Endothelial cell of umbilical vein (primary cell): ENCODE measurements around the gene KRT38. TPM values are rescaled to one million over a fixed set of nuclear protein-coding genes. Genes with fewer than 3 reads are reported as not detected.

Experiments
- BruUV-seq: library from RNA; stranded (reverse); fragments of 400-500 nt; replicated peaks from 2 replicates; lab custom pipeline; 2021; lab: Mats Ljungman, UMichigan
- CTCF ChIA-PET: fragments of 300-600, 350-600 bp; sonication (Branson Sonifier 250); formaldehyde crosslinking; loops from one replicate; lab custom pipeline; 2021; ENCODE audit warnings: antibody characterized with exemption, inconsistent platforms; lab: Charles Lee
- POLR2A ChIA-PET: fragments of 300-600, 350-600 bp; sonication (Branson Sonifier 250); formaldehyde crosslinking; loops from one replicate; lab custom pipeline; 2021; ENCODE audit warnings: antibody characterized with exemption, inconsistent platforms; lab: Charles Lee
- DNase-seq: peaks from one replicate; pipeline ENCODE4 v3.0.0-alpha.2; 2011; ENCODE audit warnings: low read depth, low spot score
- FAIRE-seq: peaks from 2 replicates; lab custom pipeline; 2011; peaks lifted over from hg19 to GRCh38; lab: Jason Lieb, UNC
- H2AFZ ChIP-seq: 2 replicates; pipeline ENCODE4 v1.6.0; 2012; ENCODE audit warnings: low read depth, low read length, control low read depth, inconsistent platforms
- H3K27ac ChIP-seq: 2 replicates; pipeline ENCODE4 v1.5.1; 2011; ENCODE audit warnings: low read depth, mild to moderate bottlenecking, control low read depth, low read length, moderate library complexity; ENCODE audit not compliant: insufficient read depth
- H3K27me3 ChIP-seq, 2 experiments: 2 replicates each; pipeline versions ENCODE4 v1.6.0 to v1.6.1; 2011; ENCODE audit warnings: low read length in 2 of 2, mixed read lengths in 1 of 2; ENCODE audit not compliant: control insufficient read depth in 2 of 2, insufficient read depth in 2 of 2
- H3K36me3 ChIP-seq, 2 experiments: 2 replicates in 1 of 2; 3 replicates in 1 of 2; pipeline ENCODE4 v1.5.1; 2011; ENCODE audit warnings: low read length in 2 of 2, mild to moderate bottlenecking in 1 of 2, moderate library complexity in 1 of 2; ENCODE audit not compliant: control insufficient read depth in 2 of 2, insufficient read depth in 2 of 2; ENCODE audit errors: extremely low read depth in 1 of 2
- H3K4me1 ChIP-seq: 3 replicates; pipeline ENCODE4 v1.5.1; 2011; ENCODE audit warnings: mild to moderate bottlenecking, low read length; ENCODE audit not compliant: control insufficient read depth, insufficient read depth; ENCODE audit errors: extremely low read depth
- H3K4me2 ChIP-seq: 2 replicates; pipeline ENCODE4 v1.6.1; 2011; ENCODE audit warnings: low read length, control low read depth, mixed read lengths; ENCODE audit not compliant: insufficient read depth
- H3K4me3 ChIP-seq, 3 experiments: fragments of 200-600 bp in 1 of 3; sonication (generic), shearing (Covaris generic) in 1 of 3; replicated peaks in 1 of 3; 2 replicates each; pipeline ENCODE4 v1.5.1; 2011 to 2016; ENCODE audit warnings: control low read depth in 3 of 3, low read length in 3 of 3, mild to moderate bottlenecking in 2 of 3, inconsistent platforms in 1 of 3, low read depth in 1 of 3, moderate library complexity in 1 of 3; ENCODE audit not compliant: insufficient read depth in 1 of 3
- H3K79me2 ChIP-seq: 2 replicates; pipeline ENCODE4 v1.6.0; 2012; ENCODE audit warnings: low read length, inconsistent platforms; ENCODE audit not compliant: control insufficient read depth, insufficient read depth
- H3K9ac ChIP-seq: replicated peaks from 2 replicates; pipeline ENCODE3; 2011; ENCODE audit warnings: low read length, control low read depth; ENCODE audit not compliant: insufficient read depth; ENCODE audit errors: extremely low read depth
- H3K9me1 ChIP-seq: replicated peaks from 3 replicates; pipeline ENCODE4 v1.6.0; 2011; ENCODE audit warnings: mild to moderate bottlenecking, low read length; ENCODE audit not compliant: control insufficient read depth, insufficient read depth; ENCODE audit errors: extremely low read depth
- H3K9me3 ChIP-seq: replicated peaks from 2 replicates; pipeline ENCODE4 v1.5.1; 2012; ENCODE audit warnings: low read length, inconsistent platforms; ENCODE audit not compliant: control insufficient read depth, insufficient read depth
- H4K20me1 ChIP-seq: replicated peaks from 2 replicates; pipeline ENCODE3; 2011; ENCODE audit warnings: mild to moderate bottlenecking, low read length; ENCODE audit not compliant: control insufficient read depth, insufficient read depth; ENCODE audit errors: extremely low read depth
- CTCF ChIP-seq, 2 donors: IDR thresholded peaks; 1 replicate in 1 of 2; 2 replicates in 1 of 2; pipeline ENCODE4 v1.5.1; 2011; ENCODE audit warnings: low read length in 2 of 2, mild to moderate bottlenecking in 2 of 2, moderate library complexity in 2 of 2, control low read depth in 1 of 2, inconsistent platforms in 1 of 2, low read depth in 1 of 2; ENCODE audit not compliant: insufficient read depth in 1 of 2; ENCODE audit errors: extremely low read depth in 1 of 2
- EZH2 ChIP-seq: IDR thresholded peaks from 2 replicates; pipeline ENCODE4 v1.6.1; 2012; ENCODE audit warnings: borderline replicate concordance, low read depth, mild to moderate bottlenecking, moderate library complexity, low read length, inconsistent platforms; ENCODE audit not compliant: severe bottlenecking
- FOS ChIP-seq: IDR thresholded peaks from 2 replicates; pipeline ENCODE4 v1.6.1; 2011; ENCODE audit warnings: mild to moderate bottlenecking, low read length, moderate library complexity, borderline replicate concordance; ENCODE audit not compliant: insufficient read depth
- GATA2 ChIP-seq: IDR thresholded peaks from 2 replicates; pipeline ENCODE4 v1.7.0; 2011; ENCODE audit warnings: low read depth, mild to moderate bottlenecking, moderate library complexity, mixed read lengths, low read length; ENCODE audit not compliant: insufficient read length, insufficient read depth
- JUN ChIP-seq: IDR thresholded peaks from 2 replicates; pipeline ENCODE4 v1.6.1; 2011; ENCODE audit warnings: borderline replicate concordance, low read depth; ENCODE audit not compliant: insufficient read length, insufficient read depth
- MAX ChIP-seq: IDR thresholded peaks from 2 replicates; pipeline ENCODE4 v1.6.1; 2011; ENCODE audit not compliant: insufficient read depth, insufficient read length
- MYC ChIP-seq: IDR thresholded peaks from one replicate; pipeline ENCODE4 v1.6.1; 2011; ENCODE audit warnings: mild to moderate bottlenecking, low read depth, low read length
- POLR2A ChIP-seq: IDR thresholded peaks from 2 replicates; pipeline ENCODE4 v1.6.1; 2012; ENCODE audit warnings: low read depth, mild to moderate bottlenecking, control low read depth, low read length
- POLR2AphosphoS5 ChIP-seq: IDR thresholded peaks from 2 replicates; pipeline ENCODE4 v1.6.1; 2012; ENCODE audit warnings: low read depth, mild to moderate bottlenecking, control low read depth, low read length, moderate library complexity; ENCODE audit not compliant: insufficient read depth
- dilution Hi-C: fragments of 300-500 bp; cut with MboI; formaldehyde crosslinking; loops from one replicate; pipeline ENCODE4 v1.15.0; 2019; ENCODE audit warnings: low sequenced_read_pairs; ENCODE audit not compliant: extremely low pct_ligation_motif_present
- intact Hi-C: fragments of 100-400 bp; cut with micrococcal nuclease; formaldehyde crosslinking; loops from one replicate; pipeline ENCODE4 v1.10.0; 2022
- polyA plus RNA-seq, 4 experiments: library from polyadenylated mRNA; depleted of rRNA in 3 of 4; stranded (reverse) in 3 of 4; unstranded in 1 of 4; fragments of >200 nt; gene quantifications; 2 replicates each; pipeline versions ENCODE4 v1.2.1 to v1.2.3, GENCODE V29; 2011 to 2012; ENCODE audit warnings: missing spikeins in 1 of 4
- total RNA-seq: library from RNA; stranded (reverse); gene quantifications from 2 replicates; pipeline ENCODE4 v1.2.3, GENCODE V29; 2021

The KRT38 gene
- total and polyA plus RNA-seq, 2 donors (not counting 3 experiments of a cell fraction or from before 2014, with no cell fraction given), result not detected

- Histone ChIP-seq H3K4me3 (no peak overlapping the region), H4K20me1 (no peaks in the 10 kb centered on the region), H3K27me3 (peaks cover 8 to 20% of the 10 kb centered on the region in 2 experiments), H3K79me2 (no peaks in the 10 kb centered on the region), H3K4me1 (no peaks in the 10 kb centered on the region), H3K4me2 (no peak overlapping the region), H3K9ac (no peak overlapping the region), H3K9me1 (no peaks in the 10 kb centered on the region), H3K9me3 (no peaks in the 10 kb centered on the region), H2AFZ (no peak overlapping the region), H3K36me3 (no peaks in the 10 kb centered on the region), H3K27ac (no peak overlapping the region)
- intact Hi-C loops, result no loop called here
- FAIRE-seq (no peak), DNase-seq (no peak)
- no TSS peak for BruUV-seq
- ChIA-PET POLR2A (no interaction called here), CTCF (no interaction called here)
- dilution Hi-C loops, result no loop called here
- TF ChIP-seq FOS (no peak), POLR2A (no peak), CTCF (IDR thresholded peaks at IDR 0.05; ENCODE audit: extremely low read depth in 1 of 2, insufficient read depth in 1 of 2, low read depth in 1 of 2, low read length in 2 of 2) (no peak), GATA2 (no peak), JUN (no peak), MYC (no peak), POLR2AphosphoS5 (no peak), MAX (no peak), EZH2 (no peak)
Measured at GRCh38 chr17:41393294-41393693, 47.5 kb downstream of the KRT38 start.
